ENCODE measurements around the gene PBX1.

The PBX1 gene

DNA sequence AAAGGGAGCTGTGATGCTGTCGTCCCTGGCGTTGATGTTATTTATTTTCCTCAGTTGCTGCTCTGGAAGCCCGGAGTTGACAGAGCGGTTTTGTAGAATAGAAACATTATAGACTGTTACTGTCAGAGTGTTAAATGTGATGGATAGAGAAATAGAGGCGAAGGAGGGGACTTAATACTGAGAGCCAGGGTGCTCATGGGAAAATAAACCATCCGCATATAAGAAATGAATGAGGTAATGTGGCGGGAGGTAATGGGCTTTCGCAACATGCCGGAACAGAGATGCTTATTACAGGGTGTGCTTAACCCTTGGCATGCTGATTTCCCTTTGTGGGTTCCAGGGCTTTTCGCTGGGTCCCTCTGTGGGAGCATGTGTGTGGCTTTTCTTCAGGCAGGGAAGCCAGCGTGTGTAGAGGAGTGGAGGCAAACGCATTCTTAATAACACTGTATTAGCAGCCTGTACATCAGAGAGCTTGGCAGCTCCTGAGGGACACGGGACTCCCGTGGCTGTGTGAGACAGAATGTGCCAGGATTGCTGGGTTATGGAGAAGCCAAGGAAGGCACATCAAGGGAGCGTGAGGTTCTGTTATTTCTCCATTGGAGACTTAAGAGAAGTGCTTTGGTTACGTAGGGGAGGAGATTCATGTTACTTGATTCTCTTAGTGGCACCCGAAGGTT lies 141.0 kb downstream of the PBX1 start:
- no peak for DNase-seq (ENCODE audit: low spot score)

DNA sequence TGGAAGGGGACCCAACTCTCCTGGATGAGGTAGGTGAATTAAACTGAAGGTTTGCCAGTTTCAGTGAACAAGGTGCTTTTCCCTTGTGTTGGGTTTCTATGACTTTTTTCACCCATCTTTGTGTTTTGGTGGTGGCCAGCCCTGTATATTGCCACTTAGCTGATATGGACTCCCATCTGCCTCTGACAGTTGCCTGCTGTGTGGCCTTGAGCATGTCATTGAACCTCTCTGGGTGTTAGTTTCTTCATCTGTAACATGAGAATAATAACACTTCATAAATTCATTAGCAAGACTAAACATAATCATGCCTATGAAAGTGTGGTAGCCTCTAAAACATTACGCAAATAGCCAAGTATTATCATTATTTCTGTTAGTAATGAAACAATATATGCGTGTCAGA lies 141.7 kb downstream of the PBX1 start:
- no peak for DNase-seq (ENCODE audit: low spot score)

DNA sequence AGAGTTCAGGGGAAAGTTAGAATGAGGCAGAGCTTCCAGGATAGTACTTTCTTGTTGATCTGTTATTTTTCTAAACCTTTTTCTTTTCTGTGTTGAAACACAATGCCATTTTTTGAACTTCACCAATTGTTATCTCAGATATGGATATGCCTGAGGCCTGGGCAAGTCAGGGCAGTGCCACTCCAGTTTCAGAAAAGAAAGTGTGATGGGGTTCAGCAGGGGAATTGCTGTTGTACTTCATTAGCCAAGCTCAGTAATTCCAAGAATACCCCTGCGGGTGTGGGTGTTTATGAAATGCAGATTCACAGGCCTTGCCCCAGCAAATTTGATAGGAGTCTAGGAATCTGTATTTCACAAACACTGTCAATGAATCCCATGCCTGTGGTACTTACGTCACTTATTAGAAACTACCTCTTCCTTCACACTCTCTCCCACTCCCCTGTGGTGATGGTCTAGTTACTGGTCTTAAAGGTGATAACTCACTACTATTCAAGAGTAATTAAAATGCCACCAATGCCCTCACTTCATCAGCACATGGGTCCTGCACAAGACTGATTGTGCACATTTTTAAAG lies 142.3 kb downstream of the PBX1 start:
- DNase-seq (ENCODE audit: low spot score) = no peak

DNA sequence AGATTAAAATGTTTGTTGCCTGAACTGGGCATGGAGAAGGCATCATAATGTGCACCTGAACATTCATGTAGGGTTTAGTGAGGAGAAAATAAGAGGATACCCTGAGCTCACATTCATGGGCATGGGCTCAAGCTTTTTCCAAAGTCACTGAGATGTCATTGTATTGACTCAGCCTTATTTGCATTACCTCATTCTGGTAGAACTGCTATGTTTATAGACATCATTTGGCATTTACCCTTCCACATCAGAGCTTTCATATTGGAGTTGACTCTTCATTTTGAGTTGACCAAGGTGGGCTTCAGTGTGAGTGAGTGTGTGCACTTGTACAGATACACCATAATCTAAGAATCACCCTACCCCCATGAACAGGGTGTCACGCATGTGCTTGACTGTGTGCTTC lies 143.2 kb downstream of the PBX1 start:
- DNase-seq (ENCODE audit: low spot score) = peak; percentile 52

DNA sequence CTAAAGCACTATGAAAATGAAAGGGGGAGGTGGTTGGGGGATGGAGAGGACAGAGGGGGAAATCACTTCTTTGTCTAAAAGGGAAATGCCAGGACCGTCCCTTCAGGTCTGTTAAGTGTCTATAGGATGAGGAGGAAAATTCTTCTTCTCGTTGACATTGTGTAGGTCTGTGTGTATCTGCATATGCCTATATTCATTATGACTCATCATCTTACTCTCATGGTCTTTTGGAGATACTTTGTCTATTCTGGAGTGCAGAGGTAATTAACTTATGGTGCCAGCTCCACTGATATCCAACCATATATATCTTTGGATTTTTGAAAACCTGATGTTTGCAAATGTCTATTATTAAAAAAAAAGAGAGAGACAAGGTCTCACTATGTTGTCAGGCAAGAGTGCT lies 143.7 kb downstream of the PBX1 start:
- no peak for DNase-seq (ENCODE audit: low spot score)

DNA sequence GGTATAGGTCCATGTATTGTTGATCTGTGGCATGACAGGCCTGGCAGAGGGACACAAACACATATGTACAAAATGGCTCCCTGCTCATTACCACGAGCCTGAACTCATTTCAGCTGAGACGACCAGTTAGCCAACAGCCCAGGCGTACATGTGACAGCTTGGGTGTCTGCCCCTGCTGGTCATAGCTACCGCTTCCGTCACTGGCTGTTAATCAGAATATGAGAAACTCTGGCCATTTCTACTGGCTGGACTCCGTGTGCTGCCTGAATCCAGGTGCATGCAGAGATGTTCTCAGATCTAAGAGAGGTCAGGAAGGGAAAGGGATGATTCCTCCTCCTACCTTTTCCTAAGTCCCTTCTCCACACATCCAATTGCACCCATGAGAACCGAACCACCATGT lies 144.5 kb downstream of the PBX1 start:
- no peak for DNase-seq (ENCODE audit: low spot score)

DNA sequence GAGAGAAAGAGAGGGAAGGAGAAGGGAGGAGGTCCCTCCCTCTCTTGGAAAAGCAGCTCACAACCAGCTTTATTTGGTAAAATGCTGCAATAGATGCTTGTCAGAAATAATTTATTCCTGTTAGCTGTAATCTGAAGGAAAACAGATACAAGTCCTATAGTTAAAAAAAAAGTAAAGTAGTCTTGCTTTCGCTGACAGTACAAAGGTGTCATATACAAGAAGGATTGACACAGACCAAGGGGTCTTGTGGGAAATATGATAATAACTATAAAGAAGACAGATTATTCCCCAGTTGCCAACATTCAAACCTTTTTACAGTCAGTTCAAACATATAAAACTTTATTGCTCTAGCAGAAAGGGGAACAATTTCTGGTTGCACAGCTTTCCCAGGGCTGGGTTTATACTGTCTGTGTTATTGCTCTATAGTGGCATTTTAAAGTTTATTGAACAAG lies 145.0 kb downstream of the PBX1 start:
- no peak for DNase-seq (ENCODE audit: low spot score)

DNA sequence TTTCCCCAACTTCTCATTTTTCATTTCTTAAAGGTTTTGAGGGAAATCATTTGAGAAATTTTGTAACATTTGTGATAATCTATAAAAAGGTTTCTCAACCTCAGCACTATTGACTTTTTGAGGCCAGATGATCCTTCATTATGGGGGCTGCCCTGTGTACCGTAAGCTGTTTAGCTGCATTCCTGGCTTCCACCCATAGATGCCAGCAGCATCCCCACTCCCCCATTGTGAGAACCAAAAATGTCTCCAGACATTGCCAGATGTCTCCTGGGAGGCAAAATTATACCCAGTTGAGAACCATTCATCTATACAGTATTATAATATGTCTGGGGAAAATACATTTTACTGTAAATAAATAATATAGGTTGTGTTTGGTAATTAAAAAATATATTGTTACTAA lies 146.0 kb downstream of the PBX1 start:
- DNase-seq (ENCODE audit: low spot score) = no peak

DNA sequence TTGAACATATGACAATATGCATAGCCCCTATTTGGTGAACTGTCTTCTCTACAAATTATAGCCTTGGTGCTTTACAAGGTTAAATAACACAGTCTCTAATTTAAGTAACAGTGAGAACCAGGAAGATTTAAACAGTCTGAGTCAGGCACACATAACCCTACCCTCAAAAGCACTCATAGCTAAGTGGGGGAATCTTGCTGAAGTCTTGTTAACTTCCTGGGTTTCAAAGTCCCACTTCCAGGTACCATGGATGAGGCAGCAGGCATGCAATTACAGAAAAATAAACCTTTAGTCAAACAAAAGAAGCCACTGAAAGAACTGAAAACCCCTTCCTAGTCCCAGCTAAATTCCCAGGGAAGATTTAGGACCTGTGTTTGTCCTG lies 147.6 kb downstream of the PBX1 start:
- DNase-seq (ENCODE audit: low spot score) = no peak

DNA sequence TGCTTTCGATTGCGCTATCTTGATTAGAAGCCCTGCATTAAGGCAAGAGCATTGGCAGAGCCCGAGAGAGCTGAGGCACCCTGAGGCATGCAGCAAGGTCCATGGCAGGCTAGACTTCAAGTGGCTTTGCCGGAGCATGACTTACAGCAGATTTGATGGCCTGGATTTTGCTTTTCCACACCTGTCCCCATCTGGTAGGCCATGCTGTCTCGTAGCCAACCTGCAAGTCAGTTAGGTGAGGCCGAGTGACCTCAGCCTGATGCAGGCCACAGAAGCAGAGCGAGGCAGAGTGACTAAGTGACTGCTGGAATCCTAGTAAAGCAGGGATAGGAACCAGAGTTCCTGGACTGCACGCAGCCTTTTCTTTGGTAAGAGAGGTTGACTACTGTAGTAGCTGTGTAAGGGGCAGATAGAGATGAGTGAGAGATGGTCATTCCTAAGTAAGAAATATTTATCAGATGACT lies 148.9 kb downstream of the PBX1 start:
- DNase-seq (ENCODE audit: low spot score) = peak; percentile 83

DNA sequence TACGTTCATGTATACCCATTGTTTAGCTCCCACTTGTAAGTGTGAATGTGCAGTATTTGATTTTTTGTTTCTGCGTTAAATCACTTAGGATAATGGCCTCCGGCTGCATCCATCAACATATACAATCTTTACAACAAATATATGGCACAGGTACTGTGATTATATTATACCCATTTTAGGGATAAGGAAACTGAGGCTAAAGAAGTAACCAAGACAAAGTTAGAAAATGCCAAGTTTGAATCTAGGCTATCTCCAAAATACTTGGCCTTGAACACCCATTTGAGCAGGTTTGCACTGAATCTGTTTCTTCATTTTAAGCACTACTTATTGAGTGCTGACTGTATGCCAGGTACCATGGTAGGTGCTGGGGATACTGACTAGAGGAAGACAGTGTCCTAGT lies 149.6 kb downstream of the PBX1 start:
- no peak for DNase-seq (ENCODE audit: low spot score)

DNA sequence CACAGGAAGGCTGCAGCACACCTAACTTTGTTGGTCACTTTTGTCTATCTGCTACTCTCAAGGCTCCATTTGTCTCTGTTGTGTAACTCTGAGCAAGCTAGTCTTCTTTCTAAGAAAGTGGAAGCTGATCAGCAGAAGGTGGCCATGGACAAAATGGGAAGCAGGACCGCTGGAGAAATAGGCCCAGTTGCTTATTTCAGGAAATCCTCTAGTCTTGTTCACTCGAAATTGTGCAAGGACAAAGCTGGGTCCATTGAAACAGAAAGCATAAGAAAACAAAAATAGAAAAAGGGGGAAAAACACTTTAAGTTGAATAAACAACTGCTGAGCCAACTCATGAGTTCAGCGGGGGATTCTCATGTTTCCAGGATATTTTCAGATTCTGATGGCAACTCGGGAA lies 150.1 kb downstream of the PBX1 start:
- no peak for DNase-seq (ENCODE audit: low spot score)

DNA sequence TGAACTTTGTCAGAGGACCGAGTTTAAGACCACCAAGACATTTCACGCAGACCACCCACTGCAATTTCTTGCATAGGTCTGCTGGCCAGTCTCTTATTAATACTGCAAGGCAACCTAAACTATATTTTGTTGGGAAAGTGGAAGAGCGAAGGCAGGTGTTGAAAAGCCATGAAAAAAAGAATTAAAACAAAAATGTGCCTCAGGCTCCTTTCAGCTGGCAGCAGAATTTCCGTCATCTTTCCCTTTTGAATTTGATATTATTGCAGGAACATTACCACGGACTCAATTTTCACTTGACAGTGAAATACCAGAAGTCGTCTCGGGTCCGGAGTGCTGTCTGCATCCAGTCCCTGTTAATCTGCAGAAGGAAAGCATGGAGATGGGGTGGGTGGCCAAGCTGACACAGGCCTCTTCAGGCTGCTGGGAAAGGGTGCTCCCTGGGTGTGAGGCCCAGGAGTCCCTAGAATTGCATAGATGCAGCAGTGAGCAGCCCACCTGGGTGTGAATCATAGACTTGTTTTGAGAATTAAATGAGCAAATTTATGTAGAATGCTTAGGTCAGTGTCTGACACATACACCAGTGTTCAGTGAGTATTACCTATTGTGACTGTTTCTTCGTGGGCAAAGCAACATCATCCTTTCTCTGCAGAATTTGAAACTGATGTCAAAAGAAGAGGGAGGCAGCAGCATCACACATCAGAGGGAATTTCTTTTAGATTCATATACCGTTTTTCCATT lies 150.7 kb downstream of the PBX1 start:
- DNase-seq (ENCODE audit: low spot score) = no peak

DNA sequence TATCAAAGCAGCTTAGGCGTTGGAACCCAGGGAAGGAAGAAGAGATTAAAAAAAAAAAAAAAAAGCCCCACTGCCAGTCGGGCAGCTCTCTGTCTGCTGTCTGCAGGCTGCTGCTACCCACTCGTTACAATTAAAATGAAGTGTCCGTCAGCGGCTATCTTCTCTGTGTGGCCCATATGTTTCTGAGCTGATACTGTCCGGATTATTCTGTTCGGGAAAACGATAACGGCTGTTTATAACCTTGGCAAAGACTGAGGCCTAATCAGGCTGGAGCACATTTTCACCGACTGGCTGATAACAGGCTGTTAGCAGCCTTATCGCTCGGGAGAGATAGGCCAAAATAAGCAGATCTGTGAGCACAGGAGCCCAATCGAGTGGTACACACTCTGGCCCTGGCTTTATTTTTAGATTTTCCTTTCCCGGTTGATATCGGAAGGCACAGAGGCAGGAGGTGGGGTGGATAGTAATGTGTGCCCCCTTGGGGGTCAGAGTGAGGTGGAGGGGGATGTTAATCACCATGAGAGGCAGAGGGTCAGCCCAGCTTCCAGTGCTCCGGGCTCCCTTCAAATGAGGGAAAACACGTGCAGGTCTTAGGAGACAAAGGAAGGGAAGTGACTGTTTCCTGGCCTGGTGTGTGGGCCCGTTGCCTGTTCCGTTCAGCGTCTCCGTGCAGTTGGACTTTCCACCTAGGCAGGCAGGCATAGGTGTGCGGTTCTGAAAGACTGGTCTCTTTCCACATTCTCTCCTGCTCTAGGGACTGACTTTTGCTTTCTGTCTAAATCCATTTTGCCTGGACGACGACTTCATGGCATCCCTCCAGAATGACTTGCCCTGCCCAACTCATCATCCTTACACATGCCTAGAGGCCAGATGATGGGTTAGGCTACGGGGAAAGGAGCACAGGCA lies 153.4 kb downstream of the PBX1 start:
- DNase-seq (ENCODE audit: low spot score) = peak; percentile 47

DNA sequence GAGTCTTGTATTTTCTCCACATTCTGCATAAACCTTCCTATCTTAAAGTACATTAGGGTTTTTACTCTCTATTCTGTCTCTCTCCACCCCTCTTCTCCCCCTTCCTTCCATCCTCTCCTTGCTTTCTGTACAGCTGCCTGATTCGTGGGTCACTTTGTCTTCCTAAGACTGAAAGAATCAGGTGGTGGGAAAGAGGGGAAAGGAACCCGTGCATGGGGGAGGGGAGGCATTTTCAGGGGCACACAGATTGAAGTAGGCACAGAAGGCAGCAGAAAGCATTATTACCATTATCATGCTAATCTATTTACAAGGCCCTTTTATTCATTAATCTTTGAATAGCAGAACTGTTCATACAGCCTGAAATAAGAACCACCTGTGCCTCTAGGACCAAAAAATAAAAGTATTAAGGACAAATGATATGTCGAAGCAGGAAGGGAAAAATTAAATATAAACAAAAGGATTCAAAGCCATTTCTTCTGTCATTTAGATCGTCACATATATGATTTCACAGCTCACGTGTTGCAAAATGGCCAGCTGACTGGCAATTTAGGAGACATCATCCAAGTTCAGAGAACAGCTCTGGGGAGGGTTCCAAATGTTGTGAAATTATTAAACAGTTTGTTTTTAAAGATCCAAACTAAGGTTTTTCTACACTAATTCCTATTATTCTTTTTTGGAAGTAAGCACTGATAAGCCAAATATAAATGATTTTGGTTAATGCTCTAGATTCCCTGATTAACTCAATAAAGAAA lies 154.6 kb downstream of the PBX1 start:
- no peak for DNase-seq (ENCODE audit: low spot score)

DNA sequence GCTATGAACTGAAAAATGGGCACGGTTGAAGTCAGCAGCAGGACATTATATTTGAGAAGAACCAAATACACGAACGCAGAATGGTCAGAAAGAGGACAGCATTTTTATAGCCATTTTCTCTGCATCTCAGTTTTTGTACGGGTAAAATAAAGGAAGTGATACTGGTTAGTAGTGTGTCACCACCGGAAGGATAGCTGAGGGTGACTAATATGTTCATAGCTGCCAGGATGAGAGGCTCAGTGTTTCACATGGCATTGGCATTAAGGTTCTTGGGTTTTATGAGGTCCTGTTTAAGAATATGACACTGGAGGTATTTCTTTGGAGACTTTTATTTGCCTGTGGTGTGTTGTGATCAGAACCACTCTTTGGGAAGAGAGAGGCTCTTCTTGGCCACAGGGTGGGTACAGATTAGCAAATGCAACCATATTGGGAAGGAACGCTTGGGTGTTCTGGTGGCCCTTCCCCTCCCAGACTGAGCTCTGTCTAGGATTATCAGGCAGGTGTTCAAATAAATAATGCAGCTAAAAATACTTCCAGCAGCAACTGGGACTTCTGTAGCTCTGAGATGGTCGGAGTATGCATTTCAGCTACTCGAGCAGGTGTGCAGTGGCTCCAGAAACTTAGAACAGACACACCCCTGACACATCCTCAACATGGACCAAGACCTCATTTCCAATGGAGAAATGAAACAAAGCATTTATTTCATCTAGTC lies 158.2 kb downstream of the PBX1 start:
- DNase-seq (ENCODE audit: low spot score) = peak; percentile 74

DNA sequence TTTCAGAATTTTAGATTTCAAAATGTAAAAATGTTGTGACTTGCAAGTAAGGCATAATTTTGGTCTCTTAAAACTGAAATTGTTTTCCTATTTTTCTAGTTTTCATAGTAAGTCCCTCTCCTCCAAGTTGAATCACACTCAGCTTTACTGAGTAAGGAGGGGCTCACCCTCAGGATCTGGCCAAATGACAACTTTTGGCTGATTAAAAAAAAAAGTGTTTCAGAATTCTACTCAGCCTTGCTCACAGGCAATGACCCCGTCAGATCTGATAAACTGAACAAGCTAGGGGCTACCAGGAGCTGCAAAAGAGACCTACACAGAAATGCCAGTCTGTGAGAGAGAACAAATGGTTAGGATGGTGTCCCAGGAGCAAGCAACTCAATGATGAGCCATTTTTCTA lies 159.8 kb downstream of the PBX1 start:
- DNase-seq (ENCODE audit: low spot score) = peak; percentile 53

DNA sequence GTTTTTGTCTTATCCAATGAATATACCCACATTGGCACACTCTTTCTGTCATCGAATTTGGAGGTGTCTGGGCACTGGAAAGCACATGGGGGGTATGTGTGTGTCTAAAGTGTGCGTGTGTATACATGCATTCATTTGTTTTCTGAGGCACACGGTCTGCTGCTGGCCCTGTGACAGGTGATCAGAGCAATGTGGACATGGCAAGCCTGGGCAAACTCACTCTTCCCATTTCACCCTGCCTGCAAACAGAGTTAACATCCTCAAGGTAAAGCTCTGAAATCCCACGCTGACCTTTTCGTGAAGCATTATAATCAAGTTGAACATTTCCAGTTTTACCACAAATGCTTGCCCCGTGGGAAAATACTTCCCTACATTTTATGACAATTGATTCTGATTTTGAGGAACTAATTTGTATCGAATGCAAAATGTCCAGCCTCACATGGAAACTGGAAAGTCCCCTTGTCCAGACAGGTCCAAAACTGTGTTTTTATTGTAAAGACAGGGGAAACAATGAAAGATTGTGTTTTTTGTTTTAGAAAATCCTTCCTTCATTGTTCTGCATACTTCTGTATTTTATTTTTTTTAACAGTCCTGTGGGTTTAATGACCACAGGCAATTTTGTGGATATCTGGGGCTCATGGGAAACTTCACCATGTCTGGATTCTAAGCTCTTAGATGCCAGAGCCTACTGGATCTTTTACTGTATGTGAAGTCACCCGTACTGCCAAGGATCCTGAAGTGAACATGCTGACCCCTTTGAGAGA lies 160.9 kb downstream of the PBX1 start:
- DNase-seq (ENCODE audit: low spot score) = no peak

DNA sequence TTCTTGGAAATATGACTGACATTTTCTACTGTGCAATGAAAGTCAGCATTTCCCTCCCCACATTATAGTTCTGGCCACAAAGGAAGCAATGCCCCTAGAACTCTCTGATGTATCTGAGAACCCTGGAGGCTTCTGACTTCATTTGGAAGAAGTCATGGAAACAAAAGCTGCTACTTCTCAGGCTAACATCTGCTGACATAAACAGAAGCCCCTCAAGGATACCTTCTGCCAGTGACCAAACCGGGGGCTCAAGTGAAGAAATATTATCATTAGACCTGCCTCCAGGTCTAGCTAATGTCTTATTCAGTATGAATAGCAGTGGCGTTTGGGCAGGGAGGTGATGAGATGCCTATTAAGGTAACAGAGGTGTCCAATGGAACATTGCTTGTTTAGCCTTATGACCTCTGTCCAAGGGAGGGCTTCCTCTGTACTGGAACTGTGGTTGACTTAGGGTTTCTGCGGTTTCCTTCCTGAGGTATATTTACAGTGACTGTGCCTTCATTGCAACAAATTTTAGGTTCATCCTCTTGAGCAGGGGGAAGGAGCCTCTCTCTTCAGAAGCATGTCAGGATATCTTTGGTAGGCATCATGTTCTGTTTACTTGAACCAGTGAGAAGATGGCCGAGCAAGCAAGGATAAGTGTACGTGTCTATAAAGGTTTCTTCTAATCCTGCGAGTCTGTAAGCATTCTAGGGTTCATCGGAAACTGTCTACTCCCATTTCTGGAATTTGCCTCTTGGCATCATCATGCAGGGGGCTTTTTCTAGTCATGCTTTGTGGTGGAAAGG lies 161.7 kb downstream of the PBX1 start:
- DNase-seq (ENCODE audit: low spot score) = no peak

DNA sequence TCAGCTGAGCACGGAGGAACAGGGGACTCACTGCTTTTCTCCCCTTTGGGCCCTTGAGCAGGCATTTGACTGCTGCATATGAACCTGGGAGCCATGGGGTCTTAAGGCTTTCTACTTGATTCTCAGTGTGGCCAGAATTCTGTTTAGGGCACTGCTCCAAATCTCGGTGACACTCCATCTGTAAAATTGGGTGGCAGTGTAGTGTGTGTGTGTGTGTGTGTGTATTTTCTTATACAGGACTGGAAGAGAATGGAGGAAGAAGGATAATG lies 162.2 kb downstream of the PBX1 start:
- no peak for DNase-seq (ENCODE audit: low spot score)

Data from AG08395 (cell line).